ENCODE results near the gene CDHR1.

DNA sequence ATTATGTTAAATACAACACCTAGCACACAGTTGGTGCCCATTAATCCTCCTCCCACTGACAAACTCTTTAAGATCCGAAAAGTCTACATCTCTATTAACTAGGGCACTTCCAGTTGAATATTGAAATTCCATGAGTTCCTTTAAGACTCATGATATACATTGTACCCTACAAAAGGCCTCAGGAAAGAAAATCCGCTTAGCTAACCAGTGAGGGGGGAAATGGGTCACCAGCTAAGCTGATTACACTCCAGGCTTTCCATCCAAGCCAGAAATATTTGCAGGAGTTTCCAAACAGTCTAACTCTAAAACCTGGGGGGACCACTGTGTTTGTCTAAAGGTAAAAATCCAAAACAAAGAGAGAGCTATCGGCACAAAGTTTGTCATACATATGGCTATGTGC, 32.3 kb downstream of the CDHR1 start:
- TF ChIP-seq, protein P1, sequence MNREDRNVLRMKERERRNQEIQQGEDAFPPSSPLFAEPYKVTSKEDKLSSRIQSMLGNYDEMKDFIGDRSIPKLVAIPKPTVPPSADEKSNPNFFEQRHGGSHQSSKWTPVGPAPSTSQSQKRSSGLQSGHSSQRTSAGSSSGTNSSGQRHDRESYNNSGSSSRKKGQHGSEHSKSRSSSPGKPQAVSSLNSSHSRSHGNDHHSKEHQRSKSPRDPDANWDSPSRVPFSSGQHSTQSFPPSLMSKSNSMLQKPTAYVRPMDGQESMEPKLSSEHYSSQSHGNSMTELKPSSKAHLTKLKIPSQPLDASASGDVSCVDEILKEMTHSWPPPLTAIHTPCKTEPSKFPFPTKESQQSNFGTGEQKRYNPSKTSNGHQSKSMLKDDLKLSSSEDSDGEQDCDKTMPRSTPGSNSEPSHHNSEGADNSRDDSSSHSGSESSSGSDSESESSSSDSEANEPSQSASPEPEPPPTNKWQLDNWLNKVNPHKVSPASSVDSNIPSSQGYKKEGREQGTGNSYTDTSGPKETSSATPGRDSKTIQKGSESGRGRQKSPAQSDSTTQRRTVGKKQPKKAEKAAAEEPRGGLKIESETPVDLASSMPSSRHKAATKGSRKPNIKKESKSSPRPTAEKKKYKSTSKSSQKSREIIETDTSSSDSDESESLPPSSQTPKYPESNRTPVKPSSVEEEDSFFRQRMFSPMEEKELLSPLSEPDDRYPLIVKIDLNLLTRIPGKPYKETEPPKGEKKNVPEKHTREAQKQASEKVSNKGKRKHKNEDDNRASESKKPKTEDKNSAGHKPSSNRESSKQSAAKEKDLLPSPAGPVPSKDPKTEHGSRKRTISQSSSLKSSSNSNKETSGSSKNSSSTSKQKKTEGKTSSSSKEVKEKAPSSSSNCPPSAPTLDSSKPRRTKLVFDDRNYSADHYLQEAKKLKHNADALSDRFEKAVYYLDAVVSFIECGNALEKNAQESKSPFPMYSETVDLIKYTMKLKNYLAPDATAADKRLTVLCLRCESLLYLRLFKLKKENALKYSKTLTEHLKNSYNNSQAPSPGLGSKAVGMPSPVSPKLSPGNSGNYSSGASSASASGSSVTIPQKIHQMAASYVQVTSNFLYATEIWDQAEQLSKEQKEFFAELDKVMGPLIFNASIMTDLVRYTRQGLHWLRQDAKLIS (CRISPR knock-in tag; IDR thresholded peaks at IDR 0.05; ENCODE audit: borderline replicate concordance), result no peak
- TF ChIP-seq ZNF121 (CRISPR knock-in tag; IDR thresholded peaks at IDR 0.05), result no peak
- TF ChIP-seq, protein P2, sequence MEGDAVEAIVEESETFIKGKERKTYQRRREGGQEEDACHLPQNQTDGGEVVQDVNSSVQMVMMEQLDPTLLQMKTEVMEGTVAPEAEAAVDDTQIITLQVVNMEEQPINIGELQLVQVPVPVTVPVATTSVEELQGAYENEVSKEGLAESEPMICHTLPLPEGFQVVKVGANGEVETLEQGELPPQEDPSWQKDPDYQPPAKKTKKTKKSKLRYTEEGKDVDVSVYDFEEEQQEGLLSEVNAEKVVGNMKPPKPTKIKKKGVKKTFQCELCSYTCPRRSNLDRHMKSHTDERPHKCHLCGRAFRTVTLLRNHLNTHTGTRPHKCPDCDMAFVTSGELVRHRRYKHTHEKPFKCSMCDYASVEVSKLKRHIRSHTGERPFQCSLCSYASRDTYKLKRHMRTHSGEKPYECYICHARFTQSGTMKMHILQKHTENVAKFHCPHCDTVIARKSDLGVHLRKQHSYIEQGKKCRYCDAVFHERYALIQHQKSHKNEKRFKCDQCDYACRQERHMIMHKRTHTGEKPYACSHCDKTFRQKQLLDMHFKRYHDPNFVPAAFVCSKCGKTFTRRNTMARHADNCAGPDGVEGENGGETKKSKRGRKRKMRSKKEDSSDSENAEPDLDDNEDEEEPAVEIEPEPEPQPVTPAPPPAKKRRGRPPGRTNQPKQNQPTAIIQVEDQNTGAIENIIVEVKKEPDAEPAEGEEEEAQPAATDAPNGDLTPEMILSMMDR (IDR thresholded peaks at IDR 0.05), result no peak
- TF ChIP-seq, protein P3, sequence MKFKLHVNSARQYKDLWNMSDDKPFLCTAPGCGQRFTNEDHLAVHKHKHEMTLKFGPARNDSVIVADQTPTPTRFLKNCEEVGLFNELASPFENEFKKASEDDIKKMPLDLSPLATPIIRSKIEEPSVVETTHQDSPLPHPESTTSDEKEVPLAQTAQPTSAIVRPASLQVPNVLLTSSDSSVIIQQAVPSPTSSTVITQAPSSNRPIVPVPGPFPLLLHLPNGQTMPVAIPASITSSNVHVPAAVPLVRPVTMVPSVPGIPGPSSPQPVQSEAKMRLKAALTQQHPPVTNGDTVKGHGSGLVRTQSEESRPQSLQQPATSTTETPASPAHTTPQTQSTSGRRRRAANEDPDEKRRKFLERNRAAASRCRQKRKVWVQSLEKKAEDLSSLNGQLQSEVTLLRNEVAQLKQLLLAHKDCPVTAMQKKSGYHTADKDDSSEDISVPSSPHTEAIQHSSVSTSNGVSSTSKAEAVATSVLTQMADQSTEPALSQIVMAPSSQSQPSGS (CRISPR knock-in tag; IDR thresholded peaks at IDR 0.05; ENCODE audit: borderline replicate concordance, low read depth), result no peak
- no peak for TF ChIP-seq ZNF263 (CRISPR knock-in tag; IDR thresholded peaks at IDR 0.05; ENCODE audit: low read depth)
- TF ChIP-seq, protein P4, sequence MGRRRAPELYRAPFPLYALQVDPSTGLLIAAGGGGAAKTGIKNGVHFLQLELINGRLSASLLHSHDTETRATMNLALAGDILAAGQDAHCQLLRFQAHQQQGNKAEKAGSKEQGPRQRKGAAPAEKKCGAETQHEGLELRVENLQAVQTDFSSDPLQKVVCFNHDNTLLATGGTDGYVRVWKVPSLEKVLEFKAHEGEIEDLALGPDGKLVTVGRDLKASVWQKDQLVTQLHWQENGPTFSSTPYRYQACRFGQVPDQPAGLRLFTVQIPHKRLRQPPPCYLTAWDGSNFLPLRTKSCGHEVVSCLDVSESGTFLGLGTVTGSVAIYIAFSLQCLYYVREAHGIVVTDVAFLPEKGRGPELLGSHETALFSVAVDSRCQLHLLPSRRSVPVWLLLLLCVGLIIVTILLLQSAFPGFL (CRISPR knock-in tag; IDR thresholded peaks at IDR 0.05; ENCODE audit: borderline replicate concordance), result no peak
- TF ChIP-seq, protein P5, sequence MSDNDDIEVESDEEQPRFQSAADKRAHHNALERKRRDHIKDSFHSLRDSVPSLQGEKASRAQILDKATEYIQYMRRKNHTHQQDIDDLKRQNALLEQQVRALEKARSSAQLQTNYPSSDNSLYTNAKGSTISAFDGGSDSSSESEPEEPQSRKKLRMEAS (CRISPR knock-in tag; IDR thresholded peaks at IDR 0.05), result no peak

Data from WTC11 (cell line).